Common myeloid progenitor, CD34-positive (primary cell): ENCODE data around the gene IL12A.
A peak's percentile ranks its signal among the peaks of the same experiment; 100 is the strongest.

Experiments used
- CTCF ChIA-PET: fragments of 350-600 bp; sonication (Branson Sonifier 250); formaldehyde crosslinking; loops from one replicate; lab custom pipeline; 2021; ENCODE audit warnings: antibody characterized with exemption; lab: Charles Lee
- POLR2A ChIA-PET: fragments of 350-600 bp; sonication (Branson Sonifier 250); formaldehyde crosslinking; loops from one replicate; lab custom pipeline; 2021; ENCODE audit warnings: antibody characterized with exemption; lab: Charles Lee
- DNase-seq, 3 donors: peaks; one replicate each; pipeline versions ENCODE4 v3.0.0 to v3.0.0-alpha.2; 2013
- H3K27ac ChIP-seq, 2 experiments: 1 replicate in 1 of 2; 2 replicates in 1 of 2; pipeline ENCODE4 v1.7.0; 2013; ENCODE audit warnings: inconsistent platforms in 2 of 2, low read length in 2 of 2, mild to moderate bottlenecking in 2 of 2, low read depth in 1 of 2, moderate library complexity in 1 of 2; ENCODE audit not compliant: severe bottlenecking in 2 of 2, insufficient read depth in 1 of 2, poor library complexity in 1 of 2
- H3K27me3 ChIP-seq, 5 experiments: replicated peaks in 2 of 5; 1 replicate in 3 of 5; 2 replicates in 2 of 5; pipeline versions ENCODE4 v1.6.1 to v1.7.0; 2013; ENCODE audit warnings: low read length in 4 of 5, mild to moderate bottlenecking in 2 of 5, moderate library complexity in 2 of 5, inconsistent platforms in 1 of 5; ENCODE audit not compliant: insufficient read depth in 5 of 5, control insufficient read depth in 4 of 5
- H3K36me3 ChIP-seq, 4 experiments: 1 replicate in 2 of 4; 2 replicates in 2 of 4; pipeline versions ENCODE4 v1.6.1 to v1.7.0; 2013; ENCODE audit warnings: low read length in 3 of 4, control low read depth in 1 of 4, mild to moderate bottlenecking in 1 of 4; ENCODE audit not compliant: control insufficient read depth in 4 of 4, insufficient read depth in 4 of 4
- H3K4me1 ChIP-seq, 4 experiments: 1 replicate in 3 of 4; 2 replicates in 1 of 4; pipeline versions ENCODE4 v1.6.1 to v1.7.1; 2013; ENCODE audit warnings: low read length in 3 of 4, mild to moderate bottlenecking in 3 of 4, control low read depth in 1 of 4, inconsistent platforms in 1 of 4, moderate library complexity in 1 of 4; ENCODE audit not compliant: control insufficient read depth in 4 of 4, insufficient read depth in 4 of 4; ENCODE audit errors: control extremely low read depth in 1 of 4
- H3K4me3 ChIP-seq, 7 experiments: 1 replicate in 4 of 7; 2 replicates in 3 of 7; pipeline versions ENCODE4 v1.5.1 to v1.7.0; 2013; ENCODE audit warnings: mild to moderate bottlenecking in 7 of 7, low read length in 6 of 7, moderate library complexity in 6 of 7, inconsistent platforms in 2 of 7, low read depth in 2 of 7, control low read depth in 1 of 7; ENCODE audit not compliant: insufficient read depth in 4 of 7, control insufficient read depth in 1 of 7; ENCODE audit errors: extremely low read depth in 1 of 7
- H3K9me3 ChIP-seq, 5 experiments: 1 replicate in 4 of 5; 2 replicates in 1 of 5; pipeline versions ENCODE4 v1.6.1 to v1.7.1; 2013; ENCODE audit warnings: low read length in 4 of 5, mild to moderate bottlenecking in 2 of 5, inconsistent platforms in 1 of 5, low read depth in 1 of 5, moderate library complexity in 1 of 5; ENCODE audit not compliant: control insufficient read depth in 4 of 5, insufficient read depth in 2 of 5; ENCODE audit errors: control extremely low read depth in 1 of 5
- WGBS: methylation state at CpG from one replicate; pipeline ENCODE4 v1.1.5; 2013; ENCODE audit not compliant: insufficient coverage; 5-methylcytosine and 5-hydroxymethylcytosine counted together

IL12A gene

DNA sequence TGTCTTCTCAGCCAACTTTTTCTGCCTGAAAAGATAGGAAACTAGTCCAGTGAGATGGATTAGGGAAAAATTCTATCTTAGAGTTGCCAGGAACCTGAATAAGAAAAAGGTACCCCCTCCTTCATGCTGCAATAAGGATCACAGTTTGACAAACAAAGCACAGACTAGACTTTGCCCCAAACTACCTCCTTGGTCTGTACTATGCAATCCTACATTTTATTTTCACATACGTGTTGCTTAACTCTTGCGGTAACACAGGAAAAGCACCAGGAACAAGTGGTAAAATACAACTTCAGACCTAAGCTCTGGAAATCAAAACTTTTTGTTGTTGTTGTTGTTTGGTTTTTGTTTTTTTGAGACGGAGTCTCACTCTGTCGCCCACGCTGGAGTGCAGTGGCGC, 11.3 kb upstream of the IL12A start:
- Histone ChIP-seq H3K27ac (no peak overlapping the region), H3K36me3 (no peaks in the 10 kb centered on the region), H3K9me3 (peaks cover 0 to 2% (median 0%) of the 10 kb centered on the region in 5 experiments), H3K4me1 (peaks cover 0 to 10% (median 0%) of the 10 kb centered on the region in 4 experiments), H3K27me3 (no peaks in the 10 kb centered on the region), H3K4me3 (no peak overlapping the region)
- POLR2A ChIA-PET = no interaction called here
- 83% methylated on average over 1 of the region's 6 CpGs for WGBS
- CTCF ChIA-PET = interaction anchor here (0.6 to 7.4 kb wide), 7 partner anchors 8 to 98 kb away, joined by 3 to 54 read pairs (median 4); partner anchors contain the start of gene IL12A
- DNase-seq = no peak

DNA sequence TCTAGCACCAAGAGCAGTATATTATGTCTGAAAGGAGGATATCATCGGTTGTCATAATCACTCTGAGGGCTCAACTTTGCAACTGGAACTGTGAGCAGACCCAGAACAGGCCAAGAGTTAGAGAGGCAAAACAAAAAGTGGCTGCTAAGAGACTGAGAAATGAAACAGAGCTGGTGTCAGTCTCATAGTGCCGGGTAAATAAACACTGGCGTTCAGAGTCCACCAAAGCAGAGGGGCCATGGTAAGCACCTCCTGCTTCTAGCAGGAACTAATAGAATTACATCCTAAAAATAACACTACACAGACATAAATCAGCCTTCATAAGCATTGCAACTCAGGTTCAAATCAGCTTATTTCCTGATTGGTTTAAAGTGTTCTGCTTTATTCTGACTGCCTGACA, 10.3 kb upstream of the IL12A start:
- Histone ChIP-seq H3K36me3 (no peaks in the 10 kb centered on the region), H3K4me1 (peaks cover 0 to 10% (median 0%) of the 10 kb centered on the region in 4 experiments), H3K27ac (peak overlapping the region; percentile 9 to 44), H3K4me3 (peak overlapping the region in 1 of 7 experiments; percentile 23), H3K9me3 (peaks cover 0 to 2% (median 0%) of the 10 kb centered on the region in 5 experiments), H3K27me3 (no peaks in the 10 kb centered on the region)
- ChIA-PET POLR2A (no interaction called here), CTCF (interaction anchor here (1.0 to 7.4 kb wide), 6 partner anchors 9 to 99 kb away, joined by 3 to 54 read pairs (median 3); partner anchors contain the start of gene IL12A)
- peak in 2 of 3 donors; percentile 77 to 84 for DNase-seq
- 0% methylated on average over 3 of the region's 3 CpGs for WGBS

DNA sequence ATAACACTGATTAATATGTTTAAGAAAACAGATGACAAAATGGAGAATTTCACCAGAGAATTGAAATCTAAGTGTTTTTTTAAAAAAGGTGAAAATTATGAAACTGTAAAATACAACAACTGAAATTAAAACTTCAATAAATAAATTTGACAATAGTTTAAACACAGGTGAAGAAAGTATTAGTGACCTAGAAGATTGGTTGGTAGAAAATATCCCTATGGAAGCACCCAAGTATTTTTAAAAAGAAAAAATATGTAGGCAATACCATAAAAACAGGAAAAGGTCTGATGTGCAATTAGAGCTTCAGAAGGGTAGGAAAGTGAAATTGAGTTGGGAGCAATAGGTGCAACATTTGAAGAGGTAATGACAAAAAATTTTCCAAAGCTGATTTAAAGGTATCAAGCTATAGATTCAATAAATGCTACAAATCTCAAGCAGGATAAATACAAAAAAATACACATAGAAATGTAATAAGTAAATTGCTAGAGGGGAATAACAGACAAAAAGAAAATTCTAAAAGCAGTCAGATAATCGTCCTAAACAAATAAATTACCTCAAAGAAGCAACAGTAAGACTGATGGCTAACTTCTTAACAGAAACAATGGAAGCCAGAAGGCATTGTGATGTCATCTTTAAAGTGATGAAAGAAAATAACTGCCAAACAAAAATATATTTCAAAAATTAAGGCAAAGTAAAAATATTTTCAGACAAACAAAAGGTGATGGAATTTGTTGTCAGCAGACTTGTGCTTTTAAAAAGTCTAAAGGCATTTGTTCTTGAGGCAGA, 9.5 kb upstream of the IL12A start:
- peaks cover 0 to 10% (median 0%) of the 10 kb centered on the region in 4 experiments for H3K4me1 ChIP-seq
- no peak overlapping the region for H3K27ac ChIP-seq
- H3K27me3 ChIP-seq = no peaks in the 10 kb centered on the region
- no peaks in the 10 kb centered on the region for H3K36me3 ChIP-seq
- ChIA-PET POLR2A (interaction anchor here (0.7 kb wide), 1 partner anchor 303 kb away, joined by 3 read pairs; no protein-coding TSS in a partner anchor), CTCF (interaction anchor here (1.0 to 7.4 kb wide), 4 partner anchors 10 to 47 kb away, joined by 3 to 54 read pairs (median 7); partner anchors contain the start of gene IL12A)
- H3K9me3 ChIP-seq = peaks cover 0 to 2% (median 0%) of the 10 kb centered on the region in 5 experiments
- DNase-seq = peak in 1 of 3 donors; percentile 19
- H3K4me3 ChIP-seq = no peak overlapping the region
- no CpG with 5 or more reads among the region's 1 CpG for WGBS

DNA sequence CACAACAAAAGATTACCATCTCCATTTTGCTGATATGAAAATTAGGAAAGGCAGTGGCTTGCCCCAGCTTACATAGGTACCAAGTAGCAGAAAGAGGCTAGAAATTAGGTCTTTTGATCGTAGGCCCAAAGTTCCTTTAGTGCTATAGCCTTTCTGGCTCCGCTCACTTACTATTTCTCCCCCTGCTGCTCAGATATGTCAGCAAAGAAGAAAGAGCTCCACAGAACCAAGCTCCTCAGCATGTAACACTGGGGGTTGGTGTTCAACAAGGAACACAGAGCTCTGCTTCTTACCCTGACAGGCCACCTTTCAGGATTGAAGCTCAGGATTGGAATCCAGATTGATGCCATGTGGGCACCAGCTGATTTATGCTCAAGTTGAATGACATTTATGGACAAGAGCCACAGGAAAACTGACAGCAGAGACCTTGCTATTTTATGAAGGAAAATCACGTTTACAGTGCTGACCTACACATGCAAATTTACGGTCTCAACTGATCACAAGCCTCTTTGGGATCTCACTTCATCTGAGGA, 6.1 kb upstream of the IL12A start:
- 98% methylated on average over 4 of the region's 4 CpGs for WGBS
- H3K4me3 ChIP-seq = no peak overlapping the region
- H3K4me1 ChIP-seq = peaks cover 0 to 10% (median under 1%) of the 10 kb centered on the region in 4 experiments
- H3K27me3 ChIP-seq = no peaks in the 10 kb centered on the region
- POLR2A ChIA-PET = no interaction called here
- CTCF ChIA-PET = interaction anchor here (0.9 to 16.6 kb wide), 10 partner anchors 13 to 98 kb away, joined by 3 to 231 read pairs (median 4); no protein-coding TSS in a partner anchor
- H3K27ac ChIP-seq = no peak overlapping the region
- peak in 1 of 3 donors; percentile 16 for DNase-seq
- H3K36me3 ChIP-seq = no peaks in the 10 kb centered on the region
- peaks cover 0 to 2% (median 0%) of the 10 kb centered on the region in 5 experiments for H3K9me3 ChIP-seq

DNA sequence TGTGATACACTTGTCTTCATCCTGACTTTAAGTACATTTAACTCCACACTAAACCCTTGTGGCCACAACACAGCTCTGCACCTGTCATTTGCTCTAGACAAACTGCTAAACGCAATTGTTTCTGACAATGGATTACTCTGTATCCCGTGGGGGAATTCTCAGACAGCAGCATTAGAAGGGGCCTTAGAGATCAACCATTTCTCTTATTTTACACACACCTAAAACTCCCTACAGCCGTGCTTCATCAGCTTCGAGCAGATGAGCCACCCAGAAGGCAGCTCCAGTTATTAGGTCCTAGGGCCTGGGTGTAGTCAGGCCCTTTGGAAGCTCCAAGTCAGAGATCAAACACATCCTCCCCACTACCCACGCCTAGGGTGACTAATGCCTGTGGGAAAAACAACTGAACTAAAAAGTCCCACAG, 1.3 kb upstream of the IL12A start:
- no peak overlapping the region for H3K4me3 ChIP-seq
- H3K4me1 ChIP-seq = peaks cover 1 to 32% (median 20%) of the 10 kb centered on the region in 4 experiments
- no peak overlapping the region for H3K27ac ChIP-seq
- ChIA-PET CTCF (interaction anchor here (0.7 to 16.6 kb wide), 22 partner anchors 8 to 427 kb away, joined by 3 to 231 read pairs (median 4); no protein-coding TSS in a partner anchor), POLR2A (no interaction called here)
- H3K9me3 ChIP-seq = peaks cover 0 to 2% (median 0%) of the 10 kb centered on the region in 5 experiments
- 83% methylated on average over 4 of the region's 5 CpGs for WGBS
- peaks cover 0 to 14% (median 6%) of the 10 kb centered on the region in 4 experiments for H3K36me3 ChIP-seq
- no peaks in the 10 kb centered on the region for H3K27me3 ChIP-seq
- DNase-seq = peak in 2 of 3 donors; percentile 55 to 63

DNA sequence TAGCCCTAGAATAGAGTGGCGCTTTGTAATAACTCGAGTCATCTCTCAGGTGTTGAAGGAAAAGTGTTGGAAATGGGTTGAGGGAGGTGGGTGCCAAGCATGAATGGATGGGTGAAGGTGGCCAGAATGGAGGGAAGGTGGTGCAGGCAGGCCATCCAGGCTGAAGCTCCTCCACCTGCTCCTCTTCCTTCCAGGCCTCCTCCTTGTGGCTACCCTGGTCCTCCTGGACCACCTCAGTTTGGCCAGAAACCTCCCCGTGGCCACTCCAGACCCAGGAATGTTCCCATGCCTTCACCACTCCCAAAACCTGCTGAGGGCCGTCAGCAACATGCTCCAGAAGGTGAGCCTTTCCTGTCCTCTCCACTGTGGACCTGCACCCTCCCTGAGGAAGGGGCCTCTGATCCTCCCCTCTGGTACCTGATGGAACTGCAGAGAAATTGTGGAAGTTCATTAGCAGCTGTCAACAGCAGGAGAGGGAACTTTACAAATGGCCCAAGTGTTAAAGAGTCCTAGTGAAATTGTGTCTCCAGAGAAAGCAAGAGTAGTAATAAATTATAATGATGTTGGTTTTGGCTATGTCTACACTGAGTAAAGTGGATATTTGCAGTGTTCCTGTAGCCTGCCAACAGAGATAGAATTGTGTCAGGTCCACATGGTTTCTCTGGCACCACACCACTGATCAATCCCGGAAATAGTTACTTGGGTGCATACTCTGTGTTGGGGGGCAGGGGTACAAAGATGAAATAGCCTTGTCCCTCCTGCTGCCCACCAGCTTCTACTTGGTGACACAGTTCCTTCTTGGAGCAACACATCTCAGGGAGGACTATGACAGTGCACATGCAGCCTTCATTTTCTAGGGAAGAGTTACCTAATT, 1.6 kb downstream of the IL12A start:
- peak in 1 of 3 donors; percentile 46 for DNase-seq
- Histone ChIP-seq H3K4me3 (peak overlapping the region in 5 of 7 experiments; percentile 13 to 93 (median 86)), H3K27me3 (no peaks in the 10 kb centered on the region), H3K36me3 (peaks cover 8 to 28% (median 13%) of the 10 kb centered on the region in 4 experiments), H3K27ac (no peak overlapping the region), H3K9me3 (peaks cover 0 to 2% (median 0%) of the 10 kb centered on the region in 5 experiments), H3K4me1 (peaks cover 1 to 34% (median 20%) of the 10 kb centered on the region in 4 experiments)
- CTCF ChIA-PET = interaction anchor here (0.6 to 16.6 kb wide), 17 partner anchors 13 to 171 kb away, joined by 3 to 231 read pairs (median 5); no protein-coding TSS in a partner anchor
- WGBS = 68% methylated on average over 3 of the region's 5 CpGs
- POLR2A ChIA-PET = no interaction called here
